ENCODE data around the gene RPL37A. TPM values are rescaled to one million over a fixed set of nuclear protein-coding genes. Genes with fewer than 3 reads are reported as not detected.

Gene RPL37A
- total RNA-seq (2022; extraction: Qiagen RNA extraction): 5,035 to 5,500 TPM (median 5,162 TPM) in 5 replicates

DNA sequence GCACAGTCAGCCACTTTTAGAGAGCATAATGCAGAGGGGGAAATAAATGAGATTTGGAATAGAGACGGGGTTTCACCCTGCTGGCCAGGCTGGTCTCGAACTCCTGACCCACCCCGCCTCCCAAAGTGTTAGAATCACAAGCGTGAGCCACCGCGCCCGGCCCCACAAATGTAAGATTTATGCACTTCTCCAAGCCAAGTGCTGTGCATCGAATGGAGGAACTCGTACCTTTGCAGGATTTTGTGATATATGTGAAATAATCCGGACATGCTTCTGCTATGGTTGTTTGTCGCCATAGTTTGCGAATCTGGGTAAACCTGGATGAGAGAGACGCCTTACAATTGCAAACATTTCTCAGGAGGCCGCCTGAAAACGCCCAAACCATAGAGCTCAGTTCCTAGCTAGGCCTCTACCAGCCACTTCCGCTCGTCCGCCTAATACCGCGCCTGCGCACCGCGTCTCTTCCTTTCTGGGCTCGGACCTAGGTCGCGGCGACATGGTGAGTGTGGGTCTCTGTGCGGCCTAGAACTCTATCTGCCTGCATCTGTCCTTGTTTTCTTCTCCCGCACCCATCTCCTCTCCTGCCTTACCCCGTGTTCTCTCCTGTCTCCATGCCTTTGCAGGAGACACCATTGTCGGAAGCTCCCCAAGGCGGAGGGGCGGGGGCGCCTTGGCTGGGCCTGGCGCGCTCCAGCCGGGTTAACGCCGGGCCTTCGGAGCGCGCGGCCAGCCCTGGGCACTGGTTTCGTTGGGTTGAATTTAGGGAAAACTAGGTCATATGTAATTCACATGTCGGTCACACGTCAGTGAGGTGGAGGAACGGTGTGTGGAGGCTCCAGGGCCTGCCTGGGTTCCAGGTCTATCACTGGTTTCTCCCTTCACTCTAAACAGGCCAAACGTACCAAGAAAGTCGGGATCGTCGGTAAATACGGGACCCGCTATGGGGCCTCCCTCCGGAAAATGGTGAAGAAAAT, at the start of gene RPL37A:
Gene RPL37A, plus strand, starts transcription at position 466 of the 974 bp plus-strand sequence. Its CDS starts 31 bp downstream, at position 497.

Other genes starting within 250 kb of the RPL37A start
- 40.0 to 54.4 TPM (median 45.6 TPM) in 5 replicates for gene MARCHF4, start 126.4 kb upstream of the RPL37A start, total RNA-seq (2022; extraction: Qiagen RNA extraction)
- gene SMARCAL1, start 86.4 kb upstream of the RPL37A start, total RNA-seq (2022; extraction: Qiagen RNA extraction): 15.1 to 19.7 TPM (median 16.6 TPM) in 5 replicates
- 59.8 to 88.9 TPM (median 83.2 TPM) in 5 replicates for gene IGFBP2, start 134.6 kb downstream of the RPL37A start, total RNA-seq (2022; extraction: Qiagen RNA extraction)
- 0.10 to 0.27 TPM (median 0.19 TPM) in 5 replicates for gene IGFBP5, start 196.7 kb downstream of the RPL37A start, total RNA-seq (2022; extraction: Qiagen RNA extraction)

All from A549 treated with CORT108297 at 1 μM for 4 hours (cell line).